EL (cell line): Measurements from ENCODE around the gene PGK1.
"Not testable (repeated sequence)": the region's sequence is repeated elsewhere in the genome, so short reads cannot be mapped to it uniquely, and the experiment has no call there.

ENCODE experiments used
- DNase-seq: peaks from one replicate; pipeline ENCODE4 v3.0.0-alpha.2; 2016

PGK1 gene

GRCh38 chrX:78103623-78104446 is at the start of gene PGK1:
TSS of gene PGK1 (plus strand) at chrX:78104248. CDS start at chrX:78104341, 93 bp downstream.
- DNase-seq: peak; percentile 96

- no peak for DNase-seq
Measured at GRCh38 chrX:78063687-78064086, 40.4 kb upstream of the PGK1 start.

GRCh38 chrX:78064152-78064551 is 39.9 kb upstream of the PGK1 start:
- DNase-seq: no peak

GRCh38 chrX:78064698-78065601 is 39.1 kb upstream of the PGK1 start:
- DNase-seq: peak; percentile 76

GRCh38 chrX:78066110-78066509 is 37.9 kb upstream of the PGK1 start:
- DNase-seq: no peak

GRCh38 chrX:78071331-78071730 is 32.7 kb upstream of the PGK1 start:
- DNase-seq: no peak

- DNase-seq: not testable (repeated sequence)
Measured at GRCh38 chrX:78073147-78074077, 30.6 kb upstream of the PGK1 start.

GRCh38 chrX:78074088-78074487 is 30.0 kb upstream of the PGK1 start:
- DNase-seq: no peak

GRCh38 chrX:78075787-78076389 is 28.2 kb upstream of the PGK1 start:
- DNase-seq: no peak

- not testable (repeated sequence) for DNase-seq
Measured at GRCh38 chrX:78081413-78081812, 22.6 kb upstream of the PGK1 start.

- DNase-seq: peak; percentile 64
Measured at GRCh38 chrX:78092296-78092695, 11.8 kb upstream of the PGK1 start.

GRCh38 chrX:78098108-78098507 is 5.9 kb upstream of the PGK1 start:
- DNase-seq: no peak

- DNase-seq: no peak
Measured at GRCh38 chrX:78102091-78102490, 2.0 kb upstream of the PGK1 start.

GRCh38 chrX:78103001-78103622 is 936 bp upstream of the PGK1 start:
- DNase-seq: no peak

GRCh38 chrX:78104447-78105176 is 564 bp downstream of the PGK1 start:
- DNase-seq: peak; percentile 35

GRCh38 chrX:78105944-78106650 is 2.0 kb downstream of the PGK1 start:
- DNase-seq: no peak

- no peak for DNase-seq
Measured at GRCh38 chrX:78106651-78106986, 2.6 kb downstream of the PGK1 start.

- DNase-seq: no peak
Measured at GRCh38 chrX:78109458-78109857, 5.4 kb downstream of the PGK1 start.

GRCh38 chrX:78111140-78111931 is 7.3 kb downstream of the PGK1 start:
- no peak for DNase-seq

GRCh38 chrX:78116365-78116764 is 12.3 kb downstream of the PGK1 start:
- no peak for DNase-seq
